SK-N-SH (cell line): Measurements from ENCODE around the gene ERC1. TPM values are rescaled to one million over a fixed set of nuclear protein-coding genes. Genes with fewer than 3 reads are reported as not detected.
A peak's percentile ranks its signal among the peaks of the same experiment; 100 is the strongest.

Experiments used
- CTCF ChIA-PET: fragments of 300-600, 350-600 bp; formaldehyde crosslinking; extraction: SDS; loops from one replicate; lab custom pipeline; 2021; lab: Yijun Ruan, JAX
- POLR2A ChIA-PET: fragments of 350-600 bp; sonication (Branson Sonifier 250); formaldehyde crosslinking; extraction: SDS; loops from one replicate; lab custom pipeline; 2020; ENCODE audit warnings: antibody characterized with exemption, inconsistent platforms; lab: Yijun Ruan, JAX
- DNase-seq: peaks from one replicate; pipeline ENCODE4 v3.0.0; 2012
- H2AFZ ChIP-seq: fragments of 200-600 bp; sonication (generic); 2 replicates; pipeline ENCODE4 v1.8.1; 2016; ENCODE audit warnings: antibody characterized with exemption, mild to moderate bottlenecking, low read depth
- H3F3A ChIP-seq: fragments of 200-600 bp; sonication (generic); replicated peaks from 2 replicates; pipeline ENCODE3; 2016; ENCODE audit warnings: antibody characterized with exemption, mild to moderate bottlenecking; ENCODE audit not compliant: insufficient read depth
- H3K27ac ChIP-seq, 2 experiments: fragments of 200-500 bp in 1 of 2; fragments of 200-600 bp in 1 of 2; sonication (Bioruptor generic) in 1 of 2; sonication (generic), shearing (Covaris generic) in 1 of 2; 2 replicates each; pipeline versions ENCODE4 v1.5.1 to v1.6.1; 2014 to 2016; ENCODE audit warnings: low read depth in 2 of 2, inconsistent platforms in 1 of 2, low read length in 1 of 2, mild to moderate bottlenecking in 1 of 2, mixed read lengths in 1 of 2
- H3K27me3 ChIP-seq: fragments of 200-600 bp; sonication (generic), shearing (Covaris generic); 2 replicates; pipeline ENCODE4 v1.6.1; 2016; ENCODE audit warnings: mixed run types; ENCODE audit not compliant: insufficient read depth
- H3K36me3 ChIP-seq, 2 experiments: fragments of 200-500 bp in 1 of 2; fragments of 200-600 bp in 1 of 2; sonication (Bioruptor generic) in 1 of 2; sonication (generic) in 1 of 2; replicated peaks in 1 of 2; 2 replicates each; pipeline versions ENCODE3 to v1.5.1; 2014 to 2016; ENCODE audit warnings: low read length in 1 of 2, mild to moderate bottlenecking in 1 of 2; ENCODE audit not compliant: insufficient read depth in 2 of 2, control insufficient read depth in 1 of 2
- H3K4me1 ChIP-seq, 2 experiments: fragments of 200-500 bp in 1 of 2; fragments of 200-600 bp in 1 of 2; sonication (Bioruptor generic) in 1 of 2; sonication (generic), shearing (Covaris generic) in 1 of 2; 2 replicates each; pipeline versions ENCODE4 v1.5.1 to v1.6.1; 2014 to 2016; ENCODE audit warnings: low read depth in 1 of 2, low read length in 1 of 2, mixed run types in 1 of 2; ENCODE audit not compliant: insufficient read depth in 2 of 2, control insufficient read depth in 1 of 2
- H3K4me2 ChIP-seq: fragments of 200-600 bp; sonication (generic), shearing (Covaris generic); 2 replicates; pipeline ENCODE4 v1.6.1; 2017; ENCODE audit warnings: mixed run types
- H3K4me3 ChIP-seq, 2 experiments: fragments of 200-500 bp in 1 of 2; fragments of 200-600 bp in 1 of 2; sonication (Bioruptor generic) in 1 of 2; sonication (generic), shearing (Covaris generic) in 1 of 2; 2 replicates each; pipeline versions ENCODE4 v1.5.1 to v1.8.1; 2014 to 2016; ENCODE audit warnings: low read depth in 2 of 2, inconsistent platforms in 1 of 2, low read length in 1 of 2, mild to moderate bottlenecking in 1 of 2, mixed read lengths in 1 of 2, moderate library complexity in 1 of 2
- H3K79me2 ChIP-seq: fragments of 200-600 bp; sonication (generic); 2 replicates; pipeline ENCODE4 v1.8.1; 2017; ENCODE audit warnings: mild to moderate bottlenecking; ENCODE audit not compliant: insufficient read depth
- H3K9ac ChIP-seq: fragments of 200-600 bp; sonication (generic); 2 replicates; pipeline ENCODE4 v1.6.1; 2017; ENCODE audit warnings: mixed run types
- H3K9me2 ChIP-seq: fragments of 200-600 bp; sonication (generic); 2 replicates; pipeline ENCODE4 v1.6.1; 2017; ENCODE audit warnings: mixed run types
- H3K9me3 ChIP-seq: fragments of 200-600 bp; sonication (generic); 2 replicates; pipeline ENCODE4 v1.6.1; 2017; ENCODE audit warnings: mixed run types, mild to moderate bottlenecking, moderate library complexity
- H4K20me1 ChIP-seq: fragments of 200-600 bp; sonication (generic); 2 replicates; pipeline ENCODE4 v1.6.1; 2017; ENCODE audit warnings: mild to moderate bottlenecking, mixed run types; ENCODE audit not compliant: insufficient read depth
- CTCF ChIP-seq: fragments of 200-600 bp; sonication (generic); IDR thresholded peaks from 2 replicates; pipeline ENCODE4 v1.6.1; 2017; ENCODE audit warnings: antibody characterized with exemption, mild to moderate bottlenecking, moderate library complexity
- EP300 ChIP-seq, 2 experiments: IDR thresholded peaks; 2 replicates each; pipeline versions ENCODE4 v1.4.0 to v1.6.1; 2012; ENCODE audit warnings: borderline replicate concordance in 1 of 2, low read depth in 1 of 2, low read length in 1 of 2
- FOSL2 ChIP-seq: IDR thresholded peaks from 2 replicates; pipeline ENCODE4 v1.4.0; 2012; ENCODE audit warnings: low read depth, mild to moderate bottlenecking, moderate library complexity, borderline replicate concordance
- JUND ChIP-seq: IDR thresholded peaks from 2 replicates; pipeline ENCODE4 v1.4.0; 2012
- PBX3 ChIP-seq: IDR thresholded peaks from 2 replicates; pipeline ENCODE4; 2012
- RAD21 ChIP-seq: IDR thresholded peaks from 2 replicates; pipeline ENCODE4 v1.6.1; 2012; ENCODE audit warnings: mild to moderate bottlenecking, low read length
- RCOR1 ChIP-seq: fragments of 150-350 bp; IDR thresholded peaks from 2 replicates; pipeline ENCODE4 v1.6.1; 2017; ENCODE audit warnings: antibody characterized with exemption, low read length
- RFX5 ChIP-seq: IDR thresholded peaks from 2 replicates; pipeline ENCODE4 v1.6.1; 2012; ENCODE audit warnings: mild to moderate bottlenecking, improper control_type of control experiment, low read length
- SIN3A ChIP-seq: IDR thresholded peaks from 2 replicates; pipeline ENCODE4 v1.6.1; 2012; ENCODE audit warnings: low read depth, mild to moderate bottlenecking, low read length, moderate library complexity, borderline replicate concordance
- SMC3 ChIP-seq: IDR thresholded peaks from 2 replicates; pipeline ENCODE4 v1.6.1; 2012; ENCODE audit warnings: low read depth, low read length, improper control_type of control experiment
- TCF12 ChIP-seq: IDR thresholded peaks from 2 replicates; pipeline ENCODE4 v1.4.0; 2012
- USF2 ChIP-seq: fragments of 150-350 bp; IDR thresholded peaks from 2 replicates; pipeline ENCODE4 v1.6.1; 2017; ENCODE audit warnings: antibody characterized with exemption, low read length, low read depth, borderline replicate concordance
- YY1 ChIP-seq: IDR thresholded peaks from 2 replicates; pipeline ENCODE4 v1.4.0; 2012; ENCODE audit warnings: low read depth, mild to moderate bottlenecking
- ZBTB33 ChIP-seq: IDR thresholded peaks from 2 replicates; pipeline ENCODE4 v1.4.0; 2012; ENCODE audit warnings: low read depth, borderline replicate concordance
- WGBS: methylation state at CpG from one replicate; pipeline ENCODE4 v1.1.6; 2017; ENCODE audit warnings: low lambda C conversion rate; 5-methylcytosine and 5-hydroxymethylcytosine counted together
- polyA plus RNA-seq, 3 experiments: library from polyadenylated mRNA; depleted of rRNA; stranded (reverse); fragments of >200 nt; gene quantifications; 2 replicates each; pipeline ENCODE4 v1.2.3, GENCODE V29; 2012
- TF ChIP-seq, protein P1 (sequence below): fragments of 150-350 bp; IDR thresholded peaks from 2 replicates; pipeline ENCODE4 v1.6.1; 2016; ENCODE audit warnings: mild to moderate bottlenecking, low read depth, low read length

The ERC1 gene
- polyA plus RNA-seq, 1 of the 3 experiments (the other 2 are of a cell fraction): 7.5 TPM

GRCh38 chr12:1539135-1539534 is 548.1 kb downstream of the ERC1 start:
- POLR2A ChIA-PET: no interaction called here

DNA sequence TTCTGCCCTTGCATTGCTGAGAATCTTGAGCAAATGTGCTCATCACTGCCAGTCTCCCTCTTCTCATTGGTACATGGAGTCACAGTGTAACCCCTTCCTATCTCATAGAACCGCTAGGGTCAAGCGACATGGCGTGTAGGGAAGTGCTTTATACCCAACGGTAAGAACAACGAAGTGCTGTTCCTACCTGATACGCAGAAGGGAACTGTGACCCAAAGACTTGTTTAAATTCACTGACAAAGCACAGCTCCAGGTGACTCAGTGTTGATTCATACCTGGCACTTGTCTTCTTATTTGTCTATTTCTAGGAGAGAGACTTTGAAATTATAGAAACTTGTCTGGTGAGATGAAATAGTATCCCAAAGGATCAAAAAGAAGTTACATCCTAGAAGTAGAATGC is 549.7 kb downstream of the ERC1 start:
- WGBS: 89% methylated on average over 6 of the region's 6 CpGs
- H2AFZ ChIP-seq: no peak overlapping the region
- no peaks in the 10 kb centered on the region for H3K9me2 ChIP-seq
- no peaks in the 10 kb centered on the region for H3F3A ChIP-seq
- H3K9ac ChIP-seq: no peak overlapping the region
- H3K4me2 ChIP-seq: no peak overlapping the region; the same call in 1 of the 2 replicates
- H3K36me3 ChIP-seq: peaks cover 0 to 3% of the 10 kb centered on the region in 2 experiments
- ChIA-PET CTCF (no interaction called here), POLR2A (no interaction called here)
- H3K27ac ChIP-seq: no peak overlapping the region
- TF ChIP-seq RFX5 (no peak), SMC3 (no peak), PBX3 (peak; percentile 50), RAD21 (no peak), JUND (peak; percentile 70), RCOR1 (no peak), EP300 (IDR thresholded peaks at IDR 0.05; ENCODE audit: borderline replicate concordance in 1 of 2, low read depth in 1 of 2, low read length in 1 of 2) (no peak; a peak in 1 of 4 replicates), YY1 (no peak), CTCF (no peak), TCF12 (peak; percentile 85), FOSL2 (peak; percentile 70)
- H4K20me1 ChIP-seq: peaks cover 70% of the 10 kb centered on the region
- no peak for DNase-seq
- no peaks in the 10 kb centered on the region for H3K27me3 ChIP-seq
- H3K79me2 ChIP-seq: peaks cover 100% of the 10 kb centered on the region
- no peaks in the 10 kb centered on the region for H3K4me1 ChIP-seq
- H3K4me3 ChIP-seq: no peak overlapping the region
- H3K9me3 ChIP-seq: no peaks in the 10 kb centered on the region

More at GRCh38 chr12:1539135-1539534, 548.1 kb downstream of the ERC1 start:
- H3F3A ChIP-seq: no peaks in the 10 kb centered on the region
- TF ChIP-seq ZBTB33: no peak
- no peak for TF ChIP-seq RAD21
- TF ChIP-seq, protein P1, sequence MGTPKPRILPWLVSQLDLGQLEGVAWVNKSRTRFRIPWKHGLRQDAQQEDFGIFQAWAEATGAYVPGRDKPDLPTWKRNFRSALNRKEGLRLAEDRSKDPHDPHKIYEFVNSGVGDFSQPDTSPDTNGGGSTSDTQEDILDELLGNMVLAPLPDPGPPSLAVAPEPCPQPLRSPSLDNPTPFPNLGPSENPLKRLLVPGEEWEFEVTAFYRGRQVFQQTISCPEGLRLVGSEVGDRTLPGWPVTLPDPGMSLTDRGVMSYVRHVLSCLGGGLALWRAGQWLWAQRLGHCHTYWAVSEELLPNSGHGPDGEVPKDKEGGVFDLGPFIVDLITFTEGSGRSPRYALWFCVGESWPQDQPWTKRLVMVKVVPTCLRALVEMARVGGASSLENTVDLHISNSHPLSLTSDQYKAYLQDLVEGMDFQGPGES: no peak
- TF ChIP-seq SIN3A: no peak
- no peak for TF ChIP-seq USF2
- no peaks in the 10 kb centered on the region for H3K9me3 ChIP-seq
- peaks cover 100% of the 10 kb centered on the region for H3K79me2 ChIP-seq
- WGBS: 81% methylated on average over 11 of the region's 11 CpGs
- peaks cover 0 to 13% of the 10 kb centered on the region in 2 experiments; a peak in 2 of 4 replicates for H3K4me1 ChIP-seq
- H3K9ac ChIP-seq: no peak overlapping the region
- no peak overlapping the region for H3K27ac ChIP-seq
- CTCF ChIA-PET: interaction anchor here (1.0 to 1.3 kb wide), 2 partner anchors 30 to 421 kb away, joined by 3 to 5 read pairs; no protein-coding TSS in a partner anchor
- H3K36me3 ChIP-seq: peaks cover 0 to 3% of the 10 kb centered on the region in 2 experiments
- no peak for DNase-seq
- peaks cover 86% of the 10 kb centered on the region for H4K20me1 ChIP-seq
- H3K27me3 ChIP-seq: no peaks in the 10 kb centered on the region
- H3K4me2 ChIP-seq: no peak overlapping the region
- no peak overlapping the region for H2AFZ ChIP-seq
- H3K4me3 ChIP-seq: no peak overlapping the region
- H3K9me2 ChIP-seq: no peaks in the 10 kb centered on the region
